OCI-LY7 (cell line): ENCODE measurements around the gene AP1B1. TPM values are rescaled to one million over a fixed set of nuclear protein-coding genes. Genes with fewer than 3 reads are reported as not detected.

Experiments
- BruUV-seq: library from RNA; stranded (reverse); fragments of 400-500 nt; replicated peaks from 2 replicates; lab custom pipeline; 2021; lab: Mats Ljungman, UMichigan
- CTCF ChIA-PET: fragments of 300-600 bp; sonication (Branson Sonifier 250); formaldehyde crosslinking; loops from one replicate; lab custom pipeline; 2022; ENCODE audit warnings: antibody characterized with exemption; ENCODE audit not compliant: unreplicated experiment; lab: Charles Lee
- POLR2A ChIA-PET: fragments of 300-600 bp; sonication (Branson Sonifier 250); formaldehyde crosslinking; loops from one replicate; lab custom pipeline; 2022; ENCODE audit warnings: antibody characterized with exemption; lab: Charles Lee
- DNase-seq: peaks from one replicate; pipeline ENCODE4 v3.0.0-alpha.2; 2015; ENCODE audit warnings: low spot score
- H2AFZ ChIP-seq: fragments of 200-600 bp; sonication (generic), shearing (Covaris generic); 2 replicates; pipeline ENCODE4 v1.6.1; 2014; ENCODE audit warnings: mild to moderate bottlenecking, antibody characterized with exemption, low read length, moderate library complexity
- H3K27ac ChIP-seq: fragments of 200-600 bp; sonication (generic); 2 replicates; pipeline ENCODE4 v1.5.1; 2014; ENCODE audit warnings: mixed run types, low read depth, mild to moderate bottlenecking, moderate library complexity, low read length, inconsistent platforms; ENCODE audit not compliant: poor library complexity, severe bottlenecking
- H3K36me3 ChIP-seq: fragments of 200-600 bp; sonication (generic); 2 replicates; pipeline ENCODE4 v1.6.1; 2014; ENCODE audit warnings: mild to moderate bottlenecking, antibody characterized with exemption, low read length, moderate library complexity, mixed read lengths; ENCODE audit not compliant: insufficient read depth
- H3K4me1 ChIP-seq: fragments of 200-600 bp; sonication (generic); 2 replicates; pipeline ENCODE4 v1.5.1; 2014; ENCODE audit warnings: mild to moderate bottlenecking, low read length; ENCODE audit not compliant: insufficient read depth, poor library complexity, severe bottlenecking
- H3K4me2 ChIP-seq: fragments of 200-600 bp; sonication (generic); 2 replicates; pipeline ENCODE4 v1.6.1; 2014; ENCODE audit warnings: mild to moderate bottlenecking, low read length
- H3K4me3 ChIP-seq: fragments of 200-600 bp; sonication (generic); 2 replicates; pipeline ENCODE4 v1.5.1; 2014; ENCODE audit warnings: mild to moderate bottlenecking, low read depth, low read length; ENCODE audit not compliant: poor library complexity, severe bottlenecking
- H3K79me2 ChIP-seq: fragments of 200-600 bp; sonication (generic); 2 replicates; pipeline ENCODE4 v1.6.1; 2016; ENCODE audit warnings: low read depth, mild to moderate bottlenecking, low read length, moderate library complexity, mixed read lengths; ENCODE audit not compliant: insufficient read depth
- H3K9me2 ChIP-seq: fragments of 200-600 bp; sonication (generic); 2 replicates; pipeline ENCODE4 v1.6.1; 2016; ENCODE audit warnings: mild to moderate bottlenecking, low read length, mixed read lengths; ENCODE audit not compliant: insufficient read depth
- H3K9me3 ChIP-seq: fragments of 200-600 bp; sonication (generic); 2 replicates; pipeline ENCODE4 v1.6.1; 2014; ENCODE audit warnings: mild to moderate bottlenecking, mixed run types, low read length, mixed read lengths
- H4K20me1 ChIP-seq: fragments of 200-600 bp; sonication (generic); 2 replicates; pipeline ENCODE4 v1.6.1; 2014; ENCODE audit warnings: mild to moderate bottlenecking, antibody characterized with exemption, low read length, moderate library complexity, mixed read lengths; ENCODE audit not compliant: insufficient read depth
- EZH2phosphoT487 ChIP-seq: fragments of 200-600 bp; sonication (generic); IDR thresholded peaks from 2 replicates; pipeline ENCODE4 v1.6.1; 2018; ENCODE audit warnings: low read depth, borderline replicate concordance, mild to moderate bottlenecking, mixed run types, antibody characterized with exemption, low read length, moderate library complexity, mixed read lengths
- intact Hi-C: fragments of 100-400 bp; cut with micrococcal nuclease; formaldehyde crosslinking; loops from one replicate; pipeline ENCODE4 v1.10.0; 2022; ENCODE audit not compliant: unreplicated experiment
- total RNA-seq, 2 experiments: library from RNA; depleted of rRNA in 1 of 2; stranded (reverse); fragments of >200 nt in 1 of 2; shearing (Covaris generic) in 1 of 2; gene quantifications; 2 replicates each; pipeline ENCODE4 v1.2.3, GENCODE V29; 2014 to 2022
- TF ChIP-seq, protein P1 (sequence below): fragments of 200-600 bp; sonication (generic); conservative IDR thresholded peaks from 2 replicates; pipeline ENCODE4 v1.5.1; 2014; ENCODE audit warnings: mild to moderate bottlenecking, antibody characterized with exemption, low read length, moderate library complexity, mixed read lengths

The AP1B1 gene
- total RNA-seq, 2 experiments from 2014 or later, result 111 to 156 TPM

DNA sequence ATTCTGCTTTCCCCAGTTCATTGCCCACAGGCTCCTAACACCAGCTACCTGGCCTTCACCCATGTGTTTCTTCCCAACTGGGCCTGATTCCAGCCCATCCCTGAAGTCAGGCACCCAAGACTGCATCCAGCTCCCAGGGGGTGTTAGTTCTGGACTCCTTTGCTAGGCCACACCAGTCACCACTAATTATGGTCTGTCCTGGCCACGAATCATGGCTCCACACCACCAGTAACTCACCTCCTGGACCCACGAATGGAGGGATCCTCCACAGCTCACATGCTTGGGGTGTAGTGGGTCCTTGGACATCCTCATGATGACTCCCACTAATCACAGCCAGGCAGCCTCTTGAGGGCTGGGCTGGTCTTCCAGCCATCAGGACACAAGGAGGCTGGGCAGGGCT, 69.3 kb downstream of the AP1B1 start:
- Histone ChIP-seq H3K27ac (no peak overlapping the region), H3K36me3 (peaks cover 51% of the 10 kb centered on the region), H3K79me2 (no peaks in the 10 kb centered on the region), H3K9me3 (no peaks in the 10 kb centered on the region), H3K4me1 (peaks cover 4% of the 10 kb centered on the region), H3K4me3 (no peak overlapping the region), H3K9me2 (no peaks in the 10 kb centered on the region), H2AFZ (no peak overlapping the region), H4K20me1 (no peaks in the 10 kb centered on the region), H3K4me2 (no peak overlapping the region)
- no peak for DNase-seq
- CTCF ChIA-PET, result no interaction called here
- no TSS peak for BruUV-seq
- intact Hi-C loops, result no loop called here
- POLR2A ChIA-PET, result no interaction called here
- TF ChIP-seq, protein P1, sequence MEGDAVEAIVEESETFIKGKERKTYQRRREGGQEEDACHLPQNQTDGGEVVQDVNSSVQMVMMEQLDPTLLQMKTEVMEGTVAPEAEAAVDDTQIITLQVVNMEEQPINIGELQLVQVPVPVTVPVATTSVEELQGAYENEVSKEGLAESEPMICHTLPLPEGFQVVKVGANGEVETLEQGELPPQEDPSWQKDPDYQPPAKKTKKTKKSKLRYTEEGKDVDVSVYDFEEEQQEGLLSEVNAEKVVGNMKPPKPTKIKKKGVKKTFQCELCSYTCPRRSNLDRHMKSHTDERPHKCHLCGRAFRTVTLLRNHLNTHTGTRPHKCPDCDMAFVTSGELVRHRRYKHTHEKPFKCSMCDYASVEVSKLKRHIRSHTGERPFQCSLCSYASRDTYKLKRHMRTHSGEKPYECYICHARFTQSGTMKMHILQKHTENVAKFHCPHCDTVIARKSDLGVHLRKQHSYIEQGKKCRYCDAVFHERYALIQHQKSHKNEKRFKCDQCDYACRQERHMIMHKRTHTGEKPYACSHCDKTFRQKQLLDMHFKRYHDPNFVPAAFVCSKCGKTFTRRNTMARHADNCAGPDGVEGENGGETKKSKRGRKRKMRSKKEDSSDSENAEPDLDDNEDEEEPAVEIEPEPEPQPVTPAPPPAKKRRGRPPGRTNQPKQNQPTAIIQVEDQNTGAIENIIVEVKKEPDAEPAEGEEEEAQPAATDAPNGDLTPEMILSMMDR, result no peak

DNA sequence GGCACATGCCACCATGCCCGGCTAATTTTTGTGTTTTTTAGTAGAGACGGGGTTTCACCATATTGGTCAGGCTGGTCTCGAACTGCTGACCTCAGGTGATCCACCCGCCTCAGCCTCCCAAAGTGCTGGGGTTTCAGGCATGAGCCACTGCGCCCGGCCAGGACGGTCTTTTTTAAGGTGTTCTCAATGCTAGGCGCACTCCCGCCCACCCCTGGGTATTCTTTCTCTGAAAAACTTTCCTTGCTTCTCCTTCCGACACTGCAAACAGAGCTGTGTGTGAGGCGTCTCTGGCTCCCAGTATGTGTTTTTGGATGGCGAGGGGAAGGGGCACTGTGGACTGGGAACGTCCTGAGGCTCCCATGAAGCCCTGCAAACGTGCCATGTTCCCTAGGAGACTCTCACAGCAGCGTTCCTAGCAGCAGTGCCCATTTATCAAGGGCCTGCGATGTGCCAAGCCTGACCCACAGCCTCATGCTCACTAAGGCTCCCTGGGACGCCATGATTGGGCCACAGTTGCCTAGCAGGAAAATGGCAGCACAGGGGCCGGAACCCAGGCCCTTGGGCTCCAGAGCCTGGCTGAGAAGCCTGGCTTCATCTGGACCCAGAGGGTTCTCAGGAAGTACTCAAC, 70.4 kb downstream of the AP1B1 start:
- Histone ChIP-seq H3K36me3 (peaks cover 50% of the 10 kb centered on the region), H3K79me2 (no peaks in the 10 kb centered on the region), H3K4me2 (no peak overlapping the region), H3K4me3 (no peak overlapping the region), H2AFZ (no peak overlapping the region), H3K27ac (no peak overlapping the region), H3K9me3 (no peaks in the 10 kb centered on the region), H4K20me1 (no peaks in the 10 kb centered on the region), H3K4me1 (peaks cover 4% of the 10 kb centered on the region), H3K9me2 (no peaks in the 10 kb centered on the region)
- intact Hi-C loops, result no loop called here
- BruUV-seq, result no TSS peak
- ChIA-PET POLR2A (no interaction called here), CTCF (no interaction called here)
- no peak for DNase-seq
- no peak for TF ChIP-seq EZH2phosphoT487

DNA sequence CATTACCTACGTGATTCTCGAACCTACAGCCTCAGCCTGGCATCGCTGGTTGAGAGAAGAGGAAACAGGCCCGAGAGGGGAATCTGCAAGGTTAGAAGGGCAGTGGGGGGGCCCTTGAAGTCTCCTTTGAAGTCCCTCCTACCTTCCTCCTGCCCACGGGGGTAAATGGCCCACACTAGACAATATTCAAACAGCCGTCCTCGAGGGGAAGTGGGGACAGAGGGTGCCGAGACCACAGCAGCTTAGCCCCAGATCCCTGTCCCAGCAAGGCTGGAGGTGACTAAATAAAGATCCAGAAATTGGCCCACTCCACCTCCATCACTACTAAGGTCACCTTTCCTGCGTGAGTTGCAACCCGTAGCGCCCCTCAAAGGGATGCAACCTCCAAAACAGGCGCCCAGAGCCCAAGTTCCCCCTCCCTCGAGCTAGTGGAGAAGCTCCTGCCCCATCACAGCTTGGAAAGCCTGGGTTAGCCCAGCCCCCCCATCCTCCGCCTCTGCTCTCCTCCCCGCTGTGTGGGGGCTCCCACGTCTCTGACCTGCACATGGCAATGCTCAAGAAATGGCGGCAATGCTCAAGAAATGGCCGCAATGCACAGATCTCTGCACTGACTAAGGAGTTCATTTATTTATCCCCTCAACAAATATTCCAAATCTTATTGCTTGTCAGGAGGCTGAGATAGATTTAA, 72.1 kb downstream of the AP1B1 start:
- ChIA-PET CTCF (interaction anchor here (0.5 kb wide), 1 partner anchor 363 kb away, joined by 3 read pairs; no protein-coding TSS in a partner anchor), POLR2A (interaction anchor here (0.7 kb wide), 1 partner anchor 681 kb away, joined by 3 read pairs; no protein-coding TSS in a partner anchor)
- Histone ChIP-seq H3K4me2 (no peak overlapping the region), H3K9me2 (no peaks in the 10 kb centered on the region), H4K20me1 (no peaks in the 10 kb centered on the region), H3K79me2 (no peaks in the 10 kb centered on the region), H3K27ac (no peak overlapping the region), H3K4me1 (peaks cover 4% of the 10 kb centered on the region), H2AFZ (no peak overlapping the region), H3K9me3 (no peaks in the 10 kb centered on the region), H3K36me3 (peaks cover 41% of the 10 kb centered on the region), H3K4me3 (no peak overlapping the region)
- intact Hi-C loops, result no loop called here
- TF ChIP-seq, protein P1, result no peak
- no peak for TF ChIP-seq EZH2phosphoT487
- BruUV-seq, result no TSS peak
- DNase-seq, result no peak
